Natural killer cell (primary cell): ENCODE results near the gene ARHGEF16. TPM values are rescaled to one million over a fixed set of nuclear protein-coding genes. Genes with fewer than 3 reads are reported as not detected.

Source experiments
- ATAC-seq, 3 donors: fragments of 150-1000 bp in 2 of 3; fragments of 200-7000 bp in 1 of 3; cut with Tn5 transposase; 1 replicate in 1 of 3; 2 replicates in 2 of 3; pipeline ENCODE4 v1.10.0; 2021; ENCODE audit warnings: mild to moderate bottlenecking in 2 of 3, moderate library complexity in 2 of 3
- DNase-seq, 2 donors: peaks; one replicate each; pipeline versions ENCODE4 v3.0.0 to v3.0.0-alpha.2; 2013 to 2021; ENCODE audit warnings: mixed read lengths in 1 of 2
- H3K27ac ChIP-seq: one replicate; pipeline ENCODE4 v1.5.1; 2013; ENCODE audit warnings: mild to moderate bottlenecking, low read length
- H3K27me3 ChIP-seq: one replicate; pipeline ENCODE4 v1.6.1; 2013; ENCODE audit warnings: low read length; ENCODE audit not compliant: control insufficient read depth, insufficient read depth
- H3K36me3 ChIP-seq: one replicate; pipeline ENCODE4 v1.6.1; 2013; ENCODE audit warnings: low read length; ENCODE audit not compliant: control insufficient read depth, insufficient read depth
- H3K4me1 ChIP-seq: one replicate; pipeline ENCODE4 v1.6.1; 2013; ENCODE audit warnings: low read length; ENCODE audit not compliant: control insufficient read depth, insufficient read depth
- H3K4me3 ChIP-seq: one replicate; pipeline ENCODE4 v1.5.1; 2013; ENCODE audit warnings: low read length
- H3K9me3 ChIP-seq: one replicate; pipeline ENCODE4 v1.6.1; 2013; ENCODE audit warnings: low read length; ENCODE audit not compliant: control insufficient read depth, insufficient read depth
- H3K27ac Mint-ChIP-seq, 2 donors: one replicate each; pipeline ENCODE4 v1.8.0; 2022; ENCODE audit warnings: mild to moderate bottlenecking in 2 of 2, mixed read lengths in 2 of 2, moderate library complexity in 1 of 2
- H3K27me3 Mint-ChIP-seq, 2 donors: one replicate each; pipeline ENCODE4 v1.8.0; 2022; ENCODE audit warnings: low read depth in 2 of 2, mixed read lengths in 2 of 2
- H3K36me3 Mint-ChIP-seq: one replicate; pipeline ENCODE4 v1.8.0; 2022; ENCODE audit warnings: mixed read lengths
- H3K4me1 Mint-ChIP-seq, 2 donors: one replicate each; pipeline ENCODE4 v1.8.0; 2022; ENCODE audit warnings: mixed read lengths in 2 of 2
- H3K4me3 Mint-ChIP-seq: one replicate; pipeline ENCODE4 v1.8.0; 2022; ENCODE audit warnings: mild to moderate bottlenecking, moderate library complexity, mixed read lengths
- H3K9me3 Mint-ChIP-seq, 2 donors: one replicate each; pipeline ENCODE4 v1.8.0; 2022; ENCODE audit warnings: mixed read lengths in 2 of 2
- WGBS: methylation state at CpG from one replicate; pipeline ENCODE4 v1.1.7; 2013; ENCODE audit warnings: missing lambda C conversion rate; ENCODE audit not compliant: insufficient coverage; 5-methylcytosine and 5-hydroxymethylcytosine counted together
- intact Hi-C: fragments of 100-400 bp; cut with micrococcal nuclease; formaldehyde crosslinking; loops from one replicate; pipeline ENCODE4 v1.14.2; 2022
- total RNA-seq, 4 donors: library from RNA; stranded (reverse); fragments of 120-200 nt in 1 of 4; gene quantifications; one replicate each; pipeline versions ENCODE4 v1.2.3 to v1.2.4, GENCODE V29; 2013 to 2022
- TF ChIP-seq, protein P1 (sequence below): fragments of 200-600 bp; IDR thresholded peaks from one replicate; pipeline ENCODE4 v1.8.0; 2022; ENCODE audit warnings: antibody characterized with exemption

Gene ARHGEF16
- total RNA-seq, 3 donors from 2014 or later (not counting 1 experiment from before 2014, with no cell fraction given) = not detected

GRCh38 chr1:3524556-3525203 is 70.2 kb downstream of the ARHGEF16 start:
- Mint-ChIP-seq H3K36me3 (no peaks in the 10 kb centered on the region), H3K4me1 (no peaks in the 10 kb centered on the region), H3K9me3 (no peaks in the 10 kb centered on the region), H3K27me3 (no peaks in the 10 kb centered on the region), H3K27ac (no peak overlapping the region), H3K4me3 (no peak overlapping the region)
- H3K27me3 ChIP-seq = no peaks in the 10 kb centered on the region
- H3K36me3 ChIP-seq = no peaks in the 10 kb centered on the region
- 86% methylated on average over 20 of the region's 20 CpGs for WGBS
- ATAC-seq (no peak), DNase-seq (no peak)
- no peak overlapping the region for H3K27ac ChIP-seq
- H3K4me1 ChIP-seq = no peaks in the 10 kb centered on the region
- H3K9me3 ChIP-seq = no peaks in the 10 kb centered on the region
- intact Hi-C loops = no loop called here
- TF ChIP-seq, protein P1, sequence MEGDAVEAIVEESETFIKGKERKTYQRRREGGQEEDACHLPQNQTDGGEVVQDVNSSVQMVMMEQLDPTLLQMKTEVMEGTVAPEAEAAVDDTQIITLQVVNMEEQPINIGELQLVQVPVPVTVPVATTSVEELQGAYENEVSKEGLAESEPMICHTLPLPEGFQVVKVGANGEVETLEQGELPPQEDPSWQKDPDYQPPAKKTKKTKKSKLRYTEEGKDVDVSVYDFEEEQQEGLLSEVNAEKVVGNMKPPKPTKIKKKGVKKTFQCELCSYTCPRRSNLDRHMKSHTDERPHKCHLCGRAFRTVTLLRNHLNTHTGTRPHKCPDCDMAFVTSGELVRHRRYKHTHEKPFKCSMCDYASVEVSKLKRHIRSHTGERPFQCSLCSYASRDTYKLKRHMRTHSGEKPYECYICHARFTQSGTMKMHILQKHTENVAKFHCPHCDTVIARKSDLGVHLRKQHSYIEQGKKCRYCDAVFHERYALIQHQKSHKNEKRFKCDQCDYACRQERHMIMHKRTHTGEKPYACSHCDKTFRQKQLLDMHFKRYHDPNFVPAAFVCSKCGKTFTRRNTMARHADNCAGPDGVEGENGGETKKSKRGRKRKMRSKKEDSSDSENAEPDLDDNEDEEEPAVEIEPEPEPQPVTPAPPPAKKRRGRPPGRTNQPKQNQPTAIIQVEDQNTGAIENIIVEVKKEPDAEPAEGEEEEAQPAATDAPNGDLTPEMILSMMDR = no peak
- H3K4me3 ChIP-seq = no peak overlapping the region

DNA sequence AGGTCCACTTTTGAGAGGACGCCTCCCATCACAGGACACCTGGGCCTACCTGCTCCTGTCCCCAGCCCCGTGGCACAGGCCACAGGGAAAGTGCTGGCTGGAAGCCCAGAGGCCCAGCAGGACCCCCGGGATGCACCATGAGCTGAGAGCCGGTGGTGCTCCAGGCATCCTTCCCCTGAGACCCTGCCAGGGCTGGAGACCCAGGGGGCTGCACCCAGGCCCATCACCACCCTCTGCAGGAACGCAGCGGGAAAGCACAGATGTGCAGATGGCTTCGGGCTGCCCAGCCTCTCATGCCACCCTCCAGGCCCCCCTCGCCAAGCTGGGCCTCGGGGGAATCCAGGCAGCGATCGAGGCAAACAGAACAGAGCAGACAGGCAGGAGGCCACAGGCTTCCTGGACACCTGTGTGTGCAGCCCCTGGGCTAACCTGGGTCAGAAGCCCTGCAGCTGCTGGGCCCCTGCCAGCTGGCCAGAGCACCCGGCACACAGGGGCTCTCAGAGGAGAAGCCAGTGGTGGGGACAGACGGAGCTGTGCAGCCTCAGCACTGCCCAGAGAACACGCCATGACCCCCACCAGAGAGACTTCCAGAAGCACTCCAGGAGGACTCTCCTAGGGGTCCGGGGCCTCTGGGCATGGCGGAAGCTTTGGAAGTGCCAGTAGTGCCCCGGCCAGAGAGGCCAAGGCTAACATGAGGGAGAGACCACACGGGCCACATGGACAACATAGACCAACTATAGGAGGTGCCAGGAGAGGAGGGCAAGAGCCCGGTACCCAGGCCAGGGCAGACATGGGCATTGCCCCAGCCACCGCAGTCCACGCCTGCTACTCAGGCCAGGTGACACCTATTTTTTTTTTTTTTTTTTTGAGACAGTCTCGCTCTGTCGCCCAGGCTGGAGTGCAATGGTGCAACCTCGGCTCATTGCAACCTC is 71.4 kb downstream of the ARHGEF16 start:
- Mint-ChIP-seq H3K4me3 (no peak overlapping the region), H3K27me3 (peaks cover 0 to 3% of the 10 kb centered on the region in 2 donors), H3K9me3 (no peaks in the 10 kb centered on the region), H3K27ac (no peak overlapping the region), H3K4me1 (no peaks in the 10 kb centered on the region), H3K36me3 (no peaks in the 10 kb centered on the region)
- no peaks in the 10 kb centered on the region for H3K27me3 ChIP-seq
- intact Hi-C loops = no loop called here
- DNase-seq (no peak), ATAC-seq (no peak)
- peaks cover 11% of the 10 kb centered on the region for H3K4me1 ChIP-seq
- TF ChIP-seq, protein P1 = no peak
- 69% methylated on average over 24 of the region's 24 CpGs for WGBS
- no peaks in the 10 kb centered on the region for H3K9me3 ChIP-seq
- no peak overlapping the region for H3K27ac ChIP-seq
- H3K36me3 ChIP-seq = no peaks in the 10 kb centered on the region
- H3K4me3 ChIP-seq = no peak overlapping the region

DNA sequence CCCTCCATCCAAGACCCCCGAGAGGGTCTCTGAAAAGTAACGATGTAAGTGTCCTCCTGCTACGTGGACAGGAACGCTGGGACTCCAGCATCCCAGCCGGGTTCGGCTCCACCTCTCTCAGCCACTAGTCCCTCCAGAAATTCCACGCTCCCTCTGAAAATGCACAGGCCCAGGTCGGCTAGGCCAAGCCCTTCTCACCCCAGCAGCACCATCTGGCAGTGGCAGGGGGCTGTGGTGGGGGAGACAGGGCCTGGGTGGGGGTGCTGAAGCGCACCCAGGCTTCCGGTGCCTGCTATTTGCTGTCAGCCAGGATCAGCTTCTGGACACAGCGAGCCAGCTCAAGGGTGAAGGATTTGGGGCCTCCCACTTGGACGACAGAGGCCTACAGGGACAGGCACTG is 73.3 kb downstream of the ARHGEF16 start:
- Mint-ChIP-seq H3K27ac (no peak overlapping the region), H3K4me3 (no peak overlapping the region), H3K4me1 (no peaks in the 10 kb centered on the region), H3K27me3 (peaks cover 0 to 6% of the 10 kb centered on the region in 2 donors), H3K36me3 (no peaks in the 10 kb centered on the region), H3K9me3 (no peaks in the 10 kb centered on the region)
- Histone ChIP-seq H3K36me3 (no peaks in the 10 kb centered on the region), H3K4me3 (no peak overlapping the region), H3K27ac (no peak overlapping the region), H3K27me3 (no peaks in the 10 kb centered on the region), H3K9me3 (no peaks in the 10 kb centered on the region), H3K4me1 (peaks cover 11% of the 10 kb centered on the region)
- 92% methylated on average over 12 of the region's 12 CpGs for WGBS
- intact Hi-C loops = no loop called here
- ATAC-seq = no peak
- DNase-seq = no peak
- TF ChIP-seq, protein P1 = no peak
